ENCODE results near the gene GPR89B. TPM values are rescaled to one million over a fixed set of nuclear protein-coding genes. Genes with fewer than 3 reads are reported as not detected.
"Not testable (repeated sequence)": the region's sequence is repeated elsewhere in the genome, so short reads cannot be mapped to it uniquely, and the experiment has no call there.

The GPR89B gene
- polyA plus RNA-seq, 1 donor: 23.4 TPM

- DNase-seq (ENCODE audit: low read depth): not testable (repeated sequence)
Observed at GRCh38 chr1:148027004-148027403, 98.8 kb downstream of the GPR89B start.

- not testable (repeated sequence) for DNase-seq (ENCODE audit: low read depth)
Observed at GRCh38 chr1:148032247-148032646, 104.0 kb downstream of the GPR89B start.

GRCh38 chr1:148032690-148033089 lies 104.5 kb downstream of the GPR89B start:
- DNase-seq (ENCODE audit: low read depth): not testable (repeated sequence)

- DNase-seq (ENCODE audit: low read depth): not testable (repeated sequence)
Observed at GRCh38 chr1:148033147-148033546, 104.9 kb downstream of the GPR89B start.

- not testable (repeated sequence) for DNase-seq (ENCODE audit: low read depth)
Observed at GRCh38 chr1:148037850-148038461, 109.7 kb downstream of the GPR89B start.

GRCh38 chr1:148038462-148039333 lies 110.5 kb downstream of the GPR89B start:
- peak; percentile 28 for DNase-seq (ENCODE audit: low read depth)

Other genes with a start within 250 kb of the GPR89B start
- 15.8 TPM for gene GJA5, start 167.8 kb upstream of the GPR89B start, polyA plus RNA-seq (ENCODE audit: insufficient read length)
- gene GJA8, start 25.6 kb upstream of the GPR89B start, polyA plus RNA-seq (ENCODE audit: insufficient read length): not detected
- 15.1 TPM for gene NBPF11, start 223.9 kb downstream of the GPR89B start, polyA plus RNA-seq (ENCODE audit: insufficient read length)